Measurements from ENCODE around the gene TBC1D16.

The TBC1D16 gene

GRCh38 chr17:79888811-79889634 is 146.6 kb downstream of the TBC1D16 start:
- TF ChIP-seq CTCF (conservative IDR thresholded peaks at IDR 0.05): no peak
- no peak overlapping the region for H3K27ac ChIP-seq

- no peak overlapping the region for H3K27ac ChIP-seq
- no peak for TF ChIP-seq CTCF (conservative IDR thresholded peaks at IDR 0.05)
Measured at GRCh38 chr17:79888009-79888540, 147.6 kb downstream of the TBC1D16 start.

- no peak for TF ChIP-seq CTCF (conservative IDR thresholded peaks at IDR 0.05)
- H3K27ac ChIP-seq: no peak overlapping the region
Measured at GRCh38 chr17:79887451-79887991, 148.2 kb downstream of the TBC1D16 start.

- H3K27ac ChIP-seq: no peak overlapping the region
- no peak for TF ChIP-seq CTCF (conservative IDR thresholded peaks at IDR 0.05)
Measured at GRCh38 chr17:79883202-79883601, 152.5 kb downstream of the TBC1D16 start.
